BLaER1 treated with 17β-estradiol and CSF1 and Interleukin-3, amounts not matched to agents 10 nM and 100 nM (cell line): ENCODE results near the gene PROSER3.

Experiments
- H3K27ac ChIP-seq, 11 experiments: shearing (Covaris generic); formaldehyde crosslinking; 2 replicates each; pipeline ENCODE4 v1.8.1; 2022
- H3K27me3 ChIP-seq, 11 experiments: shearing (Covaris generic); formaldehyde crosslinking; 2 replicates each; pipeline ENCODE4 v1.8.1; 2022
- H3K36me3 ChIP-seq, 11 experiments: shearing (Covaris generic); formaldehyde crosslinking; 2 replicates each; pipeline ENCODE4 v1.8.1; 2022
- H3K4me1 ChIP-seq, 10 experiments: shearing (Covaris generic); formaldehyde crosslinking; 2 replicates each; pipeline ENCODE4 v1.8.1; 2022
- H3K4me2 ChIP-seq, 11 experiments: shearing (Covaris generic); formaldehyde crosslinking; 2 replicates each; pipeline ENCODE4 v1.8.1; 2022
- H3K4me3 ChIP-seq, 10 experiments: shearing (Covaris generic); formaldehyde crosslinking; 2 replicates each; pipeline ENCODE4 v1.8.1; 2022
- H3K9ac ChIP-seq, 11 experiments: shearing (Covaris generic); formaldehyde crosslinking; 2 replicates each; pipeline ENCODE4 v1.8.1; 2022
- H3K9me3 ChIP-seq, 11 experiments: shearing (Covaris generic); formaldehyde crosslinking; replicated peaks in 1 of 11; 2 replicates each; pipeline ENCODE4 v1.8.1; 2022
- H4K20me1 ChIP-seq, 11 experiments: shearing (Covaris generic); formaldehyde crosslinking; 2 replicates each; pipeline ENCODE4 v1.8.1; 2022
- Cebpa-rat ChIP-seq, 11 experiments: shearing (Covaris generic); IDR thresholded peaks; 2 replicates each; pipeline ENCODE4 v1.8.1; 2022

The PROSER3 gene

DNA sequence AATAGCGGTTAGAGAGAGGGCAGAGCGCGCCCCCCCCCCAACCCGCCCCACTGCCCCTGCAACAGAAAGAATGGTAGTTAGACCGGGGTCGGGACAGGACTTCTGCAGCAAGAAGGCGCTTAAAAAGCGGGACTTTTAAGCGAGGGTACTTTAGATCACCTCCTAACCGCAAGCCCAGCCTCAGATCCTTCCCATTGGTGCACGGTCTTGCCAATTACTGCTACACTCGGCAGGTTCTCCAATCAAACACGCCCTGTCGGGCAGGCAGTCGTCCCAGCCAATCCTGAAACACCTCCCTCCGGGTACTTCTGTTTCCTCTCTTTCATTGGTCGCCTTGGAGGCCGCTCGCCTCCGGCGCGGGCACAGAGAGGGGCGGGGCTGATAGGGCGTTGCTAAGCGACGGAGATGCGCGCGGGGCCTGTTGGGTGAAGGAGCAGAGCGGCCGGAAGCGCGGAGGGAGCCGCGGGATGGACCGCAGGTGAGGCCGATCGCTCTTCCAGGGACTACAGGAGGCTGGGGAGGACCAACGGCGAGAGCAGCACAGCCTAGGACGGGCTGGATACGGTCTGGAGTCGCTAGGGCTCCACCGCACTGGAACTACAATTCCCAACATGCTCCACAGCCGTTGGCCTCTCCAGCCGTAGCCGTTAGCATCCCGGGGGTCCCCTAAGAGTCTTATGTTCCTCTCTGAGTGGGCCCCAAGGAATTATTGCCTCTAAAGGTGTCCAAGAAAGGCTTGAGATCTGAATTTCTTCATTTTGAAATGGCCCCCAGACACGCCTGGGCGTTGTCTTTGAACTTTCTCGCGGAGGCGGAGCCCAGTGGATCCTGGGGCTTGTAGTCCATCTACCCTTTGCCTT lies at the start of gene PROSER3:
TSS of gene PROSER3 (plus strand) at position 428 of the 860 bp plus-strand sequence. CDS start at position 468, 40 bp downstream.
- peak within 1 kb of the TSS; percentile 88 to 98 (median 93) for H3K9ac ChIP-seq
- H3K27ac ChIP-seq: peak within 1 kb of the TSS; percentile 87 to 98 (median 96)
- H3K9me3 ChIP-seq: no peaks in the 10 kb centered on the region
- no peak for TF ChIP-seq Cebpa-rat (IDR thresholded peaks at IDR 0.05)
- peaks cover 0 to 14% (median 10%) of the 10 kb centered on the region in 11 experiments; a peak in 12 of 22 replicates for H3K27me3 ChIP-seq
- H4K20me1 ChIP-seq: peaks cover 0 to 19% (median 0%) of the 10 kb centered on the region in 11 experiments; a peak in 7 of 22 replicates
- H3K4me3 ChIP-seq: peak within 1 kb of the TSS; percentile 80 to 97 (median 89)
- H3K4me2 ChIP-seq: peak within 1 kb of the TSS; percentile 92 to 99 (median 96)
- peaks cover 38 to 66% (median 51%) of the 10 kb centered on the region in 11 experiments for H3K36me3 ChIP-seq
- H3K4me1 ChIP-seq: peaks cover 25 to 40% (median 30%) of the 10 kb centered on the region in 10 experiments

DNA sequence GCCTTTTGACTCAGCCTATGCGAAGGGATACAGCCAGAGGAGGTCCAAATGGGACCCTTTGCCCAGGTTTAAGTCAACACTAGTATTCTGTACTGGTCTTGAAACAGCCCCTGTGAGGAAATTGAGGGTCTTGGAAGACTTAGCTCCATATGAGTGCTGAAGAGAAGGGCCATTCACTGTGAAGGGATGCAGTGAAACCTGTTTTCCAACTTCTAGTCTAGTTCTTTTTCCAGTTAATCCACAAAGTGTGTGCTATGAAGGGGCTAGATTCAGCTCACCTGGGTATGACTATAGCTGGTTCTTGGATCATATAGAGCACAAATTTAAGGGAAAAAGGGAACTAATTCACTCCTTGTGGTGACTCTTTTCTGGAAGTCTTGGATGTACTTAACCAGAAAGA lies 49.6 kb upstream of the PROSER3 start:
- Histone ChIP-seq H3K4me2 (no peak overlapping the region), H3K9ac (no peak overlapping the region), H3K4me3 (no peak overlapping the region), H3K4me1 (peaks cover 13 to 32% (median 27%) of the 10 kb centered on the region in 10 experiments), H3K9me3 (no peaks in the 10 kb centered on the region), H3K27ac (no peak overlapping the region), H3K36me3 (no peaks in the 10 kb centered on the region), H3K27me3 (peaks cover 0 to 1% (median 0%) of the 10 kb centered on the region in 11 experiments; a peak in 1 of 22 replicates), H4K20me1 (peaks cover 0 to 4% (median 0%) of the 10 kb centered on the region in 11 experiments; a peak in 2 of 22 replicates)
- no peak for TF ChIP-seq Cebpa-rat (IDR thresholded peaks at IDR 0.05)

DNA sequence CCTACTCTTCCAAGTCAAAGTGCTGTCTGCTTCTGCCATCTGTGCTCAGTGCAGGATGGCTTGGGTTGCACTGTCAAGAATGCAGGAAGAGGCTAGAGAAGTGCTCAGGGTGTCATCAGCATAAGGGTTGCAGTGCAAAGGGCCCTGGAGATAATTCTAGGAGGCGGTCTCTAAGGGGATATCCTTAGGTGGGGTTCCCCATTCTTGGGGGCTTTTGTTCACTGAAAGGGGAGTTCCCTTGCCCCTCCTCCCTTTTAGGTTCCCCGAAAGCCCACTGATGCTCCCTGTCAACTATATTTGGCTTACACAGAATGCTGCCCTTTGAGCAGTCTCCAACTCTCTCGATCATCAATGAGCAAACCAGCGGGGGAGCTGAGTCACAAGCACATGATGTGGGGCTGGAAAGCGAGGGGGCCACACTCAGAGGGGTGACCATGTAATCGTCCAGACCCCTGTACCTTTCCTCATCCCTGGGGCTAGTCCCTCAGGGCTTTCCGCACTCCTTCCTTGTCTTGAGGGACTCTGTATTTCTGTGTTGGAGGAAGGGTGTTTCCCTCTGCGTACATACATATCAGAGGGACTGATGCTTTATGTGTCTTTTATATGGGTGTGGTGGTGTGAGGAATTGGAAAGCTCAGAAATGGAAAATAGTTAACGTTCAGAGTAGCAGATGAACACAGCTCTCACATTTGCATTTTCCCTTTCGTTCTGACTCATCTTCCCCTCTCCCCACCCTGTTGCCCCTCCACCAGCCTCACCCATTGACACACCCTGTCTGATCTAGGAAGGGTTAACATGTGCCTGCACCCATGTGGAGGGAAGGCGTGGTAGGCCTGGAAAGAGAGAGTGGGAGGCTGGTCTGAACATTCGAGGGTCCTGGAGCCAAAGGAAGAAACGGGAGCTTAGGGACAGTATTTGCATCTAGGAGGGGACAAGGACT lies 46.9 kb upstream of the PROSER3 start:
- no peaks in the 10 kb centered on the region for H3K36me3 ChIP-seq
- no peaks in the 10 kb centered on the region for H3K27me3 ChIP-seq
- peaks cover 0 to 23% (median 0%) of the 10 kb centered on the region in 11 experiments; a peak in 4 of 22 replicates for H4K20me1 ChIP-seq
- H3K4me2 ChIP-seq: peak overlapping the region in 7 of 11 experiments; percentile 15 to 91 (median 63); a peak in 13 of 22 replicates
- H3K9ac ChIP-seq: peak overlapping the region in 1 of 11 experiments; percentile 7; a peak in 2 of 22 replicates
- no peak for TF ChIP-seq Cebpa-rat (IDR thresholded peaks at IDR 0.05)
- no peak overlapping the region for H3K4me3 ChIP-seq
- H3K9me3 ChIP-seq: no peaks in the 10 kb centered on the region
- no peak overlapping the region for H3K27ac ChIP-seq
- peaks cover 26 to 59% (median 51%) of the 10 kb centered on the region in 10 experiments for H3K4me1 ChIP-seq

DNA sequence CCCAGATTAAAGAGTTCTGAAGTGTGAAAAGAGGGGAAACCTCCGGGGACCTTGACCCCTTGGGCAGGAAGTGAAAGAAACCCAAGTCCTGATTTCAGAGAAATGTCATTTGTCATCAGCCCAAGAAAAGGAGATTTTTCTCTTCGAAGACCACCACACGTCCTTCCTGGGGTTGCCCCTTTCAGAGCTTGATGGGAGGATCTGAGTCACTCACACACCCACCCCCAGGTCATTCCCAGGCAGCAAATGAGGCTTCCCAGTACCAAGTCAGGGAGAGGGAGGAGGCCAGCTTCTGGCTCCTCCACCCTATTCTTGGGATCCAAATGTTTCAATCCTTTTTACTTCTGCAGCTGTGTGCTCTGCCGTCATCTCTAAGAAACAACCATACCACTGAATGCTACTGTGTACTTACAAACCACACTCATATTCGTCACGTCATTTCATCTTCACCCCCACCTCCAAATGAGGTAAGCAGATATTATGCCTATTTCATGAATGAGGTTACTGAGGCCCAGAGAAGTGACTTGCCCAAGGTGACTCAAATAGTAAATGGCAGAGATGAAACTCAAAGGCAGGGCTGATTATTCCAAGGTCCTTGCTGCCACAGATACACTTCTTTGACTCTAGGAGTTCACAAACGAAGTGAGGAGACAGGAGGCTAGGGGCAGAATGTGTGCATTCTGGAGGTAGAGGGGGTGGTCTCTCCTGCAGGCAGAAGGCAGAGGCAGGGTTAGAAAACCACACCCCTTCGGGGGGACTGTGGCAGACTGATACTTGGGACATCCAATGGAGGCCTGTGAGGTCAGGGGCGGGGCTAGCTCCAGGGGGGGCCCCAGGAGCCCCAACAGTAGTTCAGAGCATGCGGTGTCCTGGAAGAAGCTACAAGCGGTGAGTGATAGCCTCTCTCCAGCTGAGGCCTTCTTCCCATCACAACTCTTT lies 45.1 kb upstream of the PROSER3 start:
- Histone ChIP-seq H3K9me3 (no peaks in the 10 kb centered on the region), H3K4me1 (peaks cover 30 to 63% (median 55%) of the 10 kb centered on the region in 10 experiments), H4K20me1 (peaks cover 0 to 26% (median 0%) of the 10 kb centered on the region in 11 experiments; a peak in 4 of 22 replicates), H3K27ac (peak overlapping the region in 3 of 11 experiments; percentile 3 to 40 (median 21); a peak in 1 of 22 replicates), H3K27me3 (no peaks in the 10 kb centered on the region), H3K4me2 (peak overlapping the region; percentile 30 to 100 (median 68)), H3K4me3 (no peak overlapping the region), H3K36me3 (no peaks in the 10 kb centered on the region), H3K9ac (peak overlapping the region in 6 of 11 experiments; percentile 1 to 50 (median 32); a peak in 5 of 22 replicates)
- TF ChIP-seq Cebpa-rat (IDR thresholded peaks at IDR 0.05): no peak

DNA sequence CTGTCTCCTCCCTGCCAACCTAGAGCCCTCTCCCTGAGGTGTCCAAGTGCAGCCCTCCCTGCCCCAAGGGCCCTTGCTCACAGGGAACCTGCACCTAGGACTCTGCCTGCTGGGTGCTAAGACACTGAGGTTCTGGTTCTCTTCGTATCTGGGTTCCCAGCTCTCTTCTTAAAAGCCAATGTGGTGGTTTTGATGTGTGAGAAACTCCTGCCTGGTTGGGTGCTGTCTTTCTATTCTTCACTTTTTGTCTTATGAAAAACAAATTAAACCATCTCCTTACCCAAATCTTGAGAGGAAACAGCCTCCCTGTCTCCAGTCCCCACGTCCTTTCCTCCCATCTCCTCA lies 44.5 kb upstream of the PROSER3 start:
- Histone ChIP-seq H4K20me1 (peaks cover under 1 to 29% (median 3%) of the 10 kb centered on the region in 11 experiments; a peak in 17 of 22 replicates), H3K4me1 (peaks cover 30 to 63% (median 55%) of the 10 kb centered on the region in 10 experiments), H3K4me2 (peak overlapping the region in 9 of 11 experiments; percentile 30 to 100 (median 75); a peak in 15 of 22 replicates), H3K27me3 (no peaks in the 10 kb centered on the region), H3K9me3 (no peaks in the 10 kb centered on the region), H3K9ac (no peak overlapping the region), H3K36me3 (no peaks in the 10 kb centered on the region), H3K27ac (no peak overlapping the region), H3K4me3 (no peak overlapping the region)
- no peak for TF ChIP-seq Cebpa-rat (IDR thresholded peaks at IDR 0.05)

DNA sequence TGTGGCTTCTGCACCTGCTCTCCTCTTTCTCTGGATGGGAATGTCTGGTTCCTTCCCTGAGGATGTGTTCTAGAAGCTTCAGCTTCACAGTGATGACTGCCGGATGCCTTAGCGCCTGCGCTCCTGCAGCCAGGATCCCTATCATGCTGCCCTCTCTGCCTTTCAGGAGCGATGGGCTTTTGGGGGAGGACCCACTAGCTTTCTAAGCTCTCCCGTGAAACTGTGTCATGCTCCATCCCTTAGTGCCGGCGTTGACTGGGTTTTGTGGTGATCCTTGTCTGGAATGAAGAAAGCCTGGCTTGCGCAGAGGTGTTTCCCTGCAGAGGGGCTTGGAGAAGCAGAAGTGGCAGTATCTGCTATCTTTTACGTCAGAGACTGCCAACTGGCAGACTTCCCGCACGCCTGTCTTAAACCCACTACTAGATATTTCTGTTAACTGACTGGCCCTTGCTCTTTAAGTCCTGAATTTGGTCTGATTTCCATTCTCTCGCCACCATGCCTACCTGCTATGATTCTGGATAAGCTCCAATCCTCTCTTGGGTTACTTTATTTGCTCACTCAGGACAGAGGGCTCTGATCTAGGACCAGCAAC lies 44.0 kb upstream of the PROSER3 start:
- TF ChIP-seq Cebpa-rat (IDR thresholded peaks at IDR 0.05): no peak
- no peaks in the 10 kb centered on the region for H3K9me3 ChIP-seq
- H3K9ac ChIP-seq: no peak overlapping the region; a peak in 1 of 22 replicates
- no peak overlapping the region for H3K4me3 ChIP-seq
- H4K20me1 ChIP-seq: peaks cover 6 to 35% (median 8%) of the 10 kb centered on the region in 11 experiments; a peak in 20 of 22 replicates
- peak overlapping the region in 5 of 11 experiments; percentile 75 to 100 (median 93); a peak in 7 of 22 replicates for H3K4me2 ChIP-seq
- no peak overlapping the region for H3K27ac ChIP-seq
- H3K36me3 ChIP-seq: peaks cover 0 to under 1% (median 0%) of the 10 kb centered on the region in 11 experiments; a peak in 1 of 22 replicates
- no peaks in the 10 kb centered on the region for H3K27me3 ChIP-seq
- peaks cover 33 to 65% (median 58%) of the 10 kb centered on the region in 10 experiments for H3K4me1 ChIP-seq

DNA sequence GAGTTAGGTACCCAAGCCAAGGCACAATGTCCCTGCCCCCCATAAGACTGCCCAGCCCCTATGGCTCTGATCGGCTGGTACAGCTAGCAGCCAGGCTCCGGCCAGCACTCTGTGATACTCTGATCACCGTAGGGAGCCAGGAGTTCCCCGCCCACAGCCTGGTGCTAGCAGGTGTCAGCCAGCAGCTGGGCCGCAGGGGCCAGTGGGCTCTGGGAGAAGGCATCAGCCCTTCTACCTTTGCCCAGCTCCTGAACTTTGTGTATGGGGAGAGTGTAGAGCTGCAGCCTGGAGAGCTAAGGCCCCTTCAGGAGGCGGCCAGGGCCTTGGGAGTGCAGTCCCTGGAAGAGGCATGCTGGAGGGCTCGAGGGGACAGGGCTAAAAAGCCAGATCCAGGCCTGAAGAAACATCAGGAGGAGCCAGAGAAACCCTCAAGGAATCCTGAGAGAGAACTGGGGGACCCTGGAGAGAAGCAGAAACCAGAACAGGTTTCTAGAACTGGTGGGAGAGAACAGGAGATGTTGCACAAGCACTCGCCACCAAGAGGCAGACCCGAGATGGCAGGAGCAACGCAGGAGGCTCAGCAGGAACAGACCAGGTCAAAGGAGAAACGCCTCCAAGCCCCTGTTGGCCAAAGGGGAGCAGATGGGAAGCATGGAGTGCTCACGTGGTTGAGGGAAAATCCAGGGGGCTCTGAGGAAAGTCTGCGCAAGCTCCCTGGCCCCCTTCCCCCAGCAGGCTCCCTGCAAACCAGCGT lies 43.2 kb upstream of the PROSER3 start:
- Histone ChIP-seq H3K27me3 (no peaks in the 10 kb centered on the region), H4K20me1 (peaks cover 13 to 42% (median 16%) of the 10 kb centered on the region in 11 experiments; a peak in 21 of 22 replicates), H3K4me1 (peaks cover 41 to 73% (median 66%) of the 10 kb centered on the region in 10 experiments), H3K4me3 (peak overlapping the region in 2 of 10 experiments; percentile 90 to 92; a peak in 4 of 20 replicates), H3K9ac (peak overlapping the region in 10 of 11 experiments; percentile 92 to 98 (median 95); a peak in 9 of 22 replicates), H3K36me3 (peaks cover 2 to 8% (median 6%) of the 10 kb centered on the region in 11 experiments; a peak in 20 of 22 replicates), H3K27ac (0 out of 22 replicates have a peak overlapping the region, but pooled peaks of 1 of the 11 experiments have one; percentile 93), H3K4me2 (peak overlapping the region; percentile 91 to 100 (median 98)), H3K9me3 (no peaks in the 10 kb centered on the region)
- no peak for TF ChIP-seq Cebpa-rat (IDR thresholded peaks at IDR 0.05)
